ENCODE data around the gene VEPH1. TPM values are rescaled to one million over a fixed set of nuclear protein-coding genes. Genes with fewer than 3 reads are reported as not detected.

VEPH1 gene
- total RNA-seq, 1 donor, result 23.2 TPM

DNA sequence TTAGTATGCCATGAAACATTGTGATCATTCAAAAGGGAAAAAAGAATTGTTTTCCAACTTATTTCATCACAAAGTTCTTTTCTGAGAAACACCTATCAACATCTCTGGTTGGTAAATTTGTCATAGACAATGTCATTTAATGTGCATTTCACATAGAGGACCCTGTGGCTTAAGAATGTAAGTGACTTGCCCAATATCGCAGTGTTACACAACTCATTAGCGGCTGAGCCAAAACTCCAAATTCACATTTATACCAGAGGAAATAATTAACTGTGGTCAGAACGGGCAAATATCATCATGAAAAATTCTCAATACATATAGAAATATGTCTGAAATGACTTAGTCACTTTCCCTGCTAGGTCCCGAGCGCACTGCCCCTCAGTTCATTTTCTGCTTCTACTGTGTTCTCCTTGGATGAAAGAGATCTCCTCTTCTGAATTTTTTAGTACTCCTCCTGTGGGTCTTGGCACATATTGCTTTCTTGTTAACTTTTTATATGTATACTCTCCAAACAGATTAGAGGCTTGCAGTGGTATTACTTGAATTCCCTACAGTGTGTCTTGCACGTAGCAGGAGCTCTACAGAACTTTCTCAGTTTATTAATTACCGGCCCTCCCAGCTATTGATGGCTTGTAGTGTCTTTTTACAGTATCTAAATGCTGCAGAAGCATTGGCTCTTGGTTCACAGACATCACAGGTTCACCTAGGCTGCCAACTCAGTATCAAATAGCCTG is 33.5 kb downstream of the VEPH1 start:
- Histone ChIP-seq H3K4me1 (ENCODE audit: insufficient read depth, low read length) (peaks cover 18% of the 10 kb centered on the region), H3K4me2 (ENCODE audit: insufficient read depth, low read length) (no peak overlapping the region), H3K9me3 (ENCODE audit: low read depth, low read length) (no peaks in the 10 kb centered on the region), H3K79me2 (ENCODE audit: insufficient read depth, low read length) (peaks cover 9% of the 10 kb centered on the region), H3K27ac (ENCODE audit: low read depth, low read length) (no peak overlapping the region), H4K20me1 (ENCODE audit: insufficient read depth, low read length) (no peaks in the 10 kb centered on the region), H3K4me3 (ENCODE audit: insufficient read depth, low read length) (no peak overlapping the region), H3K27me3 (ENCODE audit: insufficient read depth, low read length) (no peaks in the 10 kb centered on the region), H2AFZ (ENCODE audit: low read length) (no peak overlapping the region), H3K36me3 (ENCODE audit: insufficient read depth, low read length) (peaks cover 34% of the 10 kb centered on the region)
- TF ChIP-seq, protein P1, sequence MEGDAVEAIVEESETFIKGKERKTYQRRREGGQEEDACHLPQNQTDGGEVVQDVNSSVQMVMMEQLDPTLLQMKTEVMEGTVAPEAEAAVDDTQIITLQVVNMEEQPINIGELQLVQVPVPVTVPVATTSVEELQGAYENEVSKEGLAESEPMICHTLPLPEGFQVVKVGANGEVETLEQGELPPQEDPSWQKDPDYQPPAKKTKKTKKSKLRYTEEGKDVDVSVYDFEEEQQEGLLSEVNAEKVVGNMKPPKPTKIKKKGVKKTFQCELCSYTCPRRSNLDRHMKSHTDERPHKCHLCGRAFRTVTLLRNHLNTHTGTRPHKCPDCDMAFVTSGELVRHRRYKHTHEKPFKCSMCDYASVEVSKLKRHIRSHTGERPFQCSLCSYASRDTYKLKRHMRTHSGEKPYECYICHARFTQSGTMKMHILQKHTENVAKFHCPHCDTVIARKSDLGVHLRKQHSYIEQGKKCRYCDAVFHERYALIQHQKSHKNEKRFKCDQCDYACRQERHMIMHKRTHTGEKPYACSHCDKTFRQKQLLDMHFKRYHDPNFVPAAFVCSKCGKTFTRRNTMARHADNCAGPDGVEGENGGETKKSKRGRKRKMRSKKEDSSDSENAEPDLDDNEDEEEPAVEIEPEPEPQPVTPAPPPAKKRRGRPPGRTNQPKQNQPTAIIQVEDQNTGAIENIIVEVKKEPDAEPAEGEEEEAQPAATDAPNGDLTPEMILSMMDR (IDR thresholded peaks at IDR 0.05; ENCODE audit: extremely low read depth, low read depth, low read length), result no peak
- no peak for DNase-seq (ENCODE audit: insufficient read length, low spot score, missing footprints)

DNA sequence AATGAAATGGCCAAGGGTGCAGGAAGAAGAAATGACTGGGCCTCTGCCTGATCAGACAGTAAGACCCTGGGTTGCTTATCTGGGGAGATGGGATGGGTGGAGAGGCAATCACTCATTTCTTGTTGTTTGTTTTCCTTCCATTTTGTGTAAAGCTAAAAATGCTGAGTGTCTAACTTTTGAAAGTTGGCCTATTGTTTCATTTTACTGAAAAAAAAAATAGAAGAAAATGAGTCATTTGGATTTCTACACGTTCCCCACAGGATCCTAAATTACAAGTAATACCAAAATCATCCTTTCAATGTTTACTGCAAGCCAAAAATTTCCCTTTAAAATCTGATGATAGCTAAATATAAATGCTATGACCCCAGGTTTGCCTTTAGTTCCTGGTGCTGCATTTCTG is 36.0 kb downstream of the VEPH1 start:
- Histone ChIP-seq H3K27ac (ENCODE audit: low read depth, low read length) (no peak overlapping the region), H3K4me1 (ENCODE audit: insufficient read depth, low read length) (peaks cover 31% of the 10 kb centered on the region), H2AFZ (ENCODE audit: low read length) (no peak overlapping the region), H3K4me2 (ENCODE audit: insufficient read depth, low read length) (peak overlapping the region; percentile 23), H3K36me3 (ENCODE audit: insufficient read depth, low read length) (peaks cover 43% of the 10 kb centered on the region), H3K27me3 (ENCODE audit: insufficient read depth, low read length) (no peaks in the 10 kb centered on the region), H3K4me3 (ENCODE audit: insufficient read depth, low read length) (no peak overlapping the region), H4K20me1 (ENCODE audit: insufficient read depth, low read length) (no peaks in the 10 kb centered on the region), H3K79me2 (ENCODE audit: insufficient read depth, low read length) (peaks cover 18% of the 10 kb centered on the region), H3K9me3 (ENCODE audit: low read depth, low read length) (no peaks in the 10 kb centered on the region)
- TF ChIP-seq, protein P1 (IDR thresholded peaks at IDR 0.05; ENCODE audit: extremely low read depth, low read depth, low read length), result no peak
- DNase-seq (ENCODE audit: insufficient read length, low spot score, missing footprints), result peak; percentile 19

DNA sequence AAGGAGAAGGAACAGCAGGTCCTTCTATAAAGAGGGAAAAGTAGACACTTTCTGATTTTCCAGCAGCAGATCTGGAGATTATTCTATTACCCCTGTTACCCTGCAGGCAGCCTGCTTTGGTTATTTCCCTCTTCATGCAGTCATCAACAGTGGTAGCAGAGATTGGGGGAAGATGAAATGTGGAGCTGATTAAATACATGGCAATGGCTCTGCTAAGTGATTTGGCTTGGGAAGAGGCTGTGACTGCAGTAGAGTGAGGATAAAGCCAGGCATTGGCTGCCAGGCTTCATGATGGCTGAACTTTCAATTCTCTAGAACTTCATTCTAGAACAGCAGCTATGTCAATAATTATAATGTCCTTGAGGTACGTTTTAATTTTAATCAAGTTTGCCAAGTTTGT is 37.5 kb downstream of the VEPH1 start:
- TF ChIP-seq, protein P1 (IDR thresholded peaks at IDR 0.05; ENCODE audit: extremely low read depth, low read depth, low read length), result no peak
- Histone ChIP-seq H3K4me3 (ENCODE audit: insufficient read depth, low read length) (no peak overlapping the region), H3K27ac (ENCODE audit: low read depth, low read length) (no peak overlapping the region), H3K36me3 (ENCODE audit: insufficient read depth, low read length) (peaks cover 43% of the 10 kb centered on the region), H3K4me1 (ENCODE audit: insufficient read depth, low read length) (peaks cover 37% of the 10 kb centered on the region), H3K4me2 (ENCODE audit: insufficient read depth, low read length) (no peak overlapping the region), H4K20me1 (ENCODE audit: insufficient read depth, low read length) (no peaks in the 10 kb centered on the region), H3K79me2 (ENCODE audit: insufficient read depth, low read length) (peaks cover 18% of the 10 kb centered on the region), H3K27me3 (ENCODE audit: insufficient read depth, low read length) (no peaks in the 10 kb centered on the region), H2AFZ (ENCODE audit: low read length) (no peak overlapping the region), H3K9me3 (ENCODE audit: low read depth, low read length) (no peaks in the 10 kb centered on the region)
- no peak for DNase-seq (ENCODE audit: insufficient read length, low spot score, missing footprints)

DNA sequence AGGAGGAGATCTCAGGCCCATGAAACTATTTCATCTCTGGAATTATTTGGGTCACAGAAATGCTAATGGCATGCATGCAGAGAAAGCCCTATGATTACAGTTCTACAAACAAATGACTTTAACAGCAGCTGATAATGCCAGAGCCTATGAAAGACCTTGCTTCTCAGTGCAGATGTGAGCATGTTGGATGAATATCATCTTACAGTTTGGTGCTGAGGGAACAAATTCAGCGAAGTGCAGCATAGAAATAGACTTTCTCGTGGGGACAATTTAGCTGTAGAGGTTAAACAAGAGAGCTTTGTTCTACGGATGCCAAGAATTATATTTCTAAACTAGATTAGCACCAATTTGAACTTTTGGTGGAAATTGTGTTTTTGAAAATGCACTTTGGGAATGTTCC is 38.9 kb downstream of the VEPH1 start:
- no peaks in the 10 kb centered on the region for H3K9me3 ChIP-seq (ENCODE audit: low read depth, low read length)
- peaks cover 44% of the 10 kb centered on the region for H3K4me1 ChIP-seq (ENCODE audit: insufficient read depth, low read length)
- DNase-seq (ENCODE audit: insufficient read length, low spot score, missing footprints), result no peak
- H3K79me2 ChIP-seq (ENCODE audit: insufficient read depth, low read length), result peaks cover 18% of the 10 kb centered on the region
- H3K36me3 ChIP-seq (ENCODE audit: insufficient read depth, low read length), result peaks cover 41% of the 10 kb centered on the region
- H3K4me2 ChIP-seq (ENCODE audit: insufficient read depth, low read length), result no peak overlapping the region
- no peak overlapping the region for H2AFZ ChIP-seq (ENCODE audit: low read length)
- H4K20me1 ChIP-seq (ENCODE audit: insufficient read depth, low read length), result no peaks in the 10 kb centered on the region
- no peak overlapping the region for H3K4me3 ChIP-seq (ENCODE audit: insufficient read depth, low read length)
- no peaks in the 10 kb centered on the region for H3K27me3 ChIP-seq (ENCODE audit: insufficient read depth, low read length)
- TF ChIP-seq, protein P1 (IDR thresholded peaks at IDR 0.05; ENCODE audit: extremely low read depth, low read depth, low read length), result no peak
- H3K27ac ChIP-seq (ENCODE audit: low read depth, low read length), result no peak overlapping the region
